HG03469 (cell line): ENCODE data around the gene FKBP3.

Experiments
- ATAC-seq: cut with Tn5 transposase; IDR thresholded peaks from one replicate; pipeline ENCODE4 v1.9.1; 2021; ENCODE audit warnings: mild to moderate bottlenecking, moderate library complexity, moderate number of reproducible peaks; ENCODE audit not compliant: unreplicated experiment

Gene FKBP3

DNA sequence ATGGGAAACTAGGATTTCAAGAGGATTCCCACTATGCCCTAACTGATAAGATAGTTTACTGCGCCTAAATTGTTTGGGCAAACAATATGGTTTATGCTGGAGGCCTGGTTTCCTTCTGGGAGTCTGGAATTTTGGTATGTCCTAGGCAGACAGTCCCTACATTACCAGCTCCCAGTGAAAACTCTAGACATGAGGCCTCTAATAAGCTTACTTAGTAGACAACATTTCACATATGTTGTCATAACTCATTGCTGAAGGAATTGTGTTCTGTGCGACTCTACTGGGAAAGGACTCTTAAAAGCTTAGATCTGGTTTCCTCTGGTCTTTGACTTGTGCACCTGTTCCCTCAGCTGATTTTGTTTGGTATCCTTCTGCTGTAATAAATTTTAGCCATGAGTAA is 68.3 kb downstream of the FKBP3 start:
- no peak for ATAC-seq
